ENCODE data around the gene ZDHHC15.
A peak's percentile ranks its signal among the peaks of the same experiment; 100 is the strongest.
"Not testable (repeated sequence)": the region's sequence is repeated elsewhere in the genome, so short reads cannot be mapped to it uniquely, and the experiment has no call there.

Gene ZDHHC15

GRCh38 chrX:75522565-75523431, at the start of gene ZDHHC15:
TSS of gene ZDHHC15 (minus strand) at chrX:75523037. CDS start at chrX:75523024, 13 bp downstream.
- peak; percentile 2 for DNase-seq

GRCh38 chrX:75560544-75560943, 37.7 kb upstream of the ZDHHC15 start:
- DNase-seq, result not testable (repeated sequence)

- no peak for DNase-seq
These were observed 24.9 kb upstream of the ZDHHC15 start for GRCh38 chrX:75547783-75548182.

GRCh38 chrX:75546724-75547511, 24.1 kb upstream of the ZDHHC15 start:
- no peak for DNase-seq

GRCh38 chrX:75544786-75545185, 21.9 kb upstream of the ZDHHC15 start:
- no peak for DNase-seq

GRCh38 chrX:75483933-75484332, 38.9 kb downstream of the ZDHHC15 start:
- DNase-seq, result no peak

- DNase-seq, result not testable (repeated sequence)
These were observed 61.1 kb downstream of the ZDHHC15 start for GRCh38 chrX:75461780-75462179.

- no peak for DNase-seq
These were observed 101.1 kb downstream of the ZDHHC15 start for GRCh38 chrX:75421688-75422230.

- DNase-seq, result not testable (repeated sequence)
These were observed 115.7 kb downstream of the ZDHHC15 start for GRCh38 chrX:75407153-75407552.

GRCh38 chrX:75390470-75390869, 132.4 kb downstream of the ZDHHC15 start:
- DNase-seq, result no peak

- DNase-seq, result no peak
These were observed 153.1 kb downstream of the ZDHHC15 start for GRCh38 chrX:75369721-75370120.

GRCh38 chrX:75366861-75367260, 156.0 kb downstream of the ZDHHC15 start:
- DNase-seq, result no peak

GRCh38 chrX:75365243-75365975, 157.4 kb downstream of the ZDHHC15 start:
- no peak for DNase-seq

- no peak for DNase-seq
These were observed 161.0 kb downstream of the ZDHHC15 start for GRCh38 chrX:75361788-75362187.

GRCh38 chrX:75348601-75349000, 174.2 kb downstream of the ZDHHC15 start:
- DNase-seq, result not testable (repeated sequence)

- DNase-seq, result no peak
These were observed 185.3 kb downstream of the ZDHHC15 start for GRCh38 chrX:75337525-75337924.

GRCh38 chrX:75335127-75335458, 187.7 kb downstream of the ZDHHC15 start:
- no peak for DNase-seq

- not testable (repeated sequence) for DNase-seq
These were observed 188.3 kb downstream of the ZDHHC15 start for GRCh38 chrX:75334407-75335126.

- no peak for DNase-seq
These were observed 195.2 kb downstream of the ZDHHC15 start for GRCh38 chrX:75327607-75328006.
